Spinal cord (tissue), 10 donors: ENCODE measurements around the gene SMOC1. TPM values are rescaled to one million over a fixed set of nuclear protein-coding genes. Genes with fewer than 3 reads are reported as not detected.
A peak's percentile ranks its signal among the peaks of the same experiment; 100 is the strongest.

Source experiments
- DNase-seq, 6 donors: peaks; one replicate each; pipeline versions ENCODE4 v3.0.0 to v3.0.0-alpha.2; 2013 to 2015; ENCODE audit warnings: low spot score in 6 of 6, low read depth in 4 of 6
- H3K27ac ChIP-seq: one replicate; pipeline ENCODE4 v1.5.1; 2013; ENCODE audit warnings: low read depth, low read length, control low read depth
- H3K27me3 ChIP-seq: one replicate; pipeline ENCODE4 v1.6.1; 2013; ENCODE audit warnings: low read length; ENCODE audit not compliant: control insufficient read depth, insufficient read depth
- H3K36me3 ChIP-seq: one replicate; pipeline ENCODE4 v1.6.1; 2013; ENCODE audit warnings: low read length; ENCODE audit not compliant: control insufficient read depth, insufficient read depth
- H3K4me1 ChIP-seq: one replicate; pipeline ENCODE4 v1.6.1; 2013; ENCODE audit warnings: low read length; ENCODE audit not compliant: control insufficient read depth, insufficient read depth
- H3K4me3 ChIP-seq: one replicate; pipeline ENCODE4 v1.5.1; 2013; ENCODE audit warnings: low read depth, low read length, control low read depth
- H3K9me3 ChIP-seq: one replicate; pipeline ENCODE4 v1.6.1; 2013; ENCODE audit warnings: low read length; ENCODE audit not compliant: control insufficient read depth, insufficient read depth
- WGBS: methylation state at CpG from one replicate; pipeline ENCODE4 v1.1.5; 2013; ENCODE audit warnings: missing lambda C conversion rate; ENCODE audit not compliant: insufficient coverage; 5-methylcytosine and 5-hydroxymethylcytosine counted together
- polyA plus RNA-seq, 2 donors: library from polyadenylated mRNA; unstranded; fragments of 120-200 nt; gene quantifications; one replicate each; pipeline ENCODE4 v1.2.1, GENCODE V29; 2013; ENCODE audit not compliant: insufficient read length in 2 of 2
- total RNA-seq, 2 donors: library from RNA; depleted of rRNA in 1 of 2; stranded (reverse); fragments of 120-200 nt in 1 of 2; fragments of >200 nt in 1 of 2; gene quantifications; one replicate each; pipeline versions ENCODE4 v1.2.3 to v1.2.4, GENCODE V29; 2013 to 2014
- donor health status: healthy.

SMOC1 gene
- total and polyA plus RNA-seq, 4 donors: 52.2 to 189 (median 111) TPM

DNA sequence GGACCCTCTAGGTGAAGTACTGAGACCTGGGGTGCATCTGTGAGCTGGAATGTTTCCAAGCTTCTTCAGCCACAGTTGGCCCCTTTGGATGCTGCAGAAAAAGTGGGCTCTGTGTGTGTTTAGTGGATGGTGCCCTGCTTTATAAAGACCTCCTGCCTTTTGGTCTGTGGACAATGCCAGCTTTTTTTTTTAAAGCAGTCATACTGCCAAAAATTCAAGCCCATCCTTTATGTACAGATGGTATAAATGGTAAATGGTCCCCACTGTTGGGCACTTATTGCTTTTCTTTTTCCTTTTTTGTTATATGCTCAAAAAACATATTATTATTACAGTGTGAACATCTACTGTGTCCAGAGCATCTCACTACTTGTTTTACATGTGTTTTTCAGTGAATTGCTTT, 81.1 kb downstream of the SMOC1 start:
- peak in 2 of 6 donors; percentile 62 to 77 for DNase-seq
- H3K4me3 ChIP-seq: no peak overlapping the region
- peaks cover 15% of the 10 kb centered on the region for H3K4me1 ChIP-seq
- H3K27ac ChIP-seq: no peak overlapping the region
- H3K36me3 ChIP-seq: no peaks in the 10 kb centered on the region
- no peaks in the 10 kb centered on the region for H3K27me3 ChIP-seq
- no peaks in the 10 kb centered on the region for H3K9me3 ChIP-seq

- Histone ChIP-seq H3K27ac (peak overlapping the region; percentile 61), H3K9me3 (no peaks in the 10 kb centered on the region), H3K4me1 (peaks cover 9% of the 10 kb centered on the region), H3K27me3 (no peaks in the 10 kb centered on the region), H3K4me3 (no peak overlapping the region), H3K36me3 (no peaks in the 10 kb centered on the region)
- 25% methylated on average over 2 of the region's 4 CpGs for WGBS
- DNase-seq: peak in 2 of 6 donors; percentile 72 to 78
Observed at GRCh38 chr14:69963966-69964365, 84.8 kb downstream of the SMOC1 start.

- no peaks in the 10 kb centered on the region for H3K27me3 ChIP-seq
- H3K9me3 ChIP-seq: no peaks in the 10 kb centered on the region
- no peak for DNase-seq
- peaks cover 9% of the 10 kb centered on the region for H3K4me1 ChIP-seq
- 100% methylated on average over 3 of the region's 4 CpGs for WGBS
- H3K4me3 ChIP-seq: no peak overlapping the region
- H3K36me3 ChIP-seq: no peaks in the 10 kb centered on the region
- no peak overlapping the region for H3K27ac ChIP-seq
Observed at GRCh38 chr14:69964841-69965240, 85.6 kb downstream of the SMOC1 start.

GRCh38 chr14:69968132-69968531, 88.9 kb downstream of the SMOC1 start:
- H3K36me3 ChIP-seq: no peaks in the 10 kb centered on the region
- H3K27ac ChIP-seq: no peak overlapping the region
- no peaks in the 10 kb centered on the region for H3K27me3 ChIP-seq
- no CpG with 5 or more reads among the region's 2 CpGs for WGBS
- peaks cover 18% of the 10 kb centered on the region for H3K4me1 ChIP-seq
- DNase-seq: no peak
- H3K9me3 ChIP-seq: no peaks in the 10 kb centered on the region
- no peak overlapping the region for H3K4me3 ChIP-seq

- Histone ChIP-seq H3K27ac (no peak overlapping the region), H3K4me1 (peaks cover 18% of the 10 kb centered on the region), H3K4me3 (no peak overlapping the region), H3K9me3 (no peaks in the 10 kb centered on the region), H3K27me3 (no peaks in the 10 kb centered on the region), H3K36me3 (no peaks in the 10 kb centered on the region)
- no CpG with 5 or more reads among the region's 1 CpG for whole genome bisulfite sequencing
- peak in 1 of 6 donors; percentile 64 for DNase-seq
Observed at GRCh38 chr14:69968681-69969080, 89.5 kb downstream of the SMOC1 start.

DNA sequence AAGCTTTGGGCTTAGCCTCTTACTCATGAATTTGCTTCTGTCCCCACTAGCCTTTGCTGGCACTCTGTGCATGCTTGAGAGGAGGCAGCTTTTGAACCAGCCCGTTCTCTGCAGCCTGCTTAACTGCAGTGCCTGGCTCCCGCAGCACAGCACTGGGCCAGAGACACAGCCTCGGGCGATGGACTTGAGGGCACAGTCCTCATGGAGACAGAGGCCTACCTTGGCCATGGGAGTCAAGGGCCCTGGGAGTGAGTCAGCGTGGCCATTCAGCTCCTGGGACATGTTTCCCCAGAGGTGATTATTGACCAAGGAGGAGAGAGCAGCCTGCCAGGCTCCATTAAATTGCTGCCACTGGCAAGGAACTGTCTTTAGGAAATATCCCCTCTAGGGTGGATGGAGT, 93.5 kb downstream of the SMOC1 start:
- Histone ChIP-seq H3K36me3 (no peaks in the 10 kb centered on the region), H3K9me3 (no peaks in the 10 kb centered on the region), H3K27me3 (no peaks in the 10 kb centered on the region), H3K27ac (peak overlapping the region; percentile 72), H3K4me1 (peaks cover 16% of the 10 kb centered on the region), H3K4me3 (no peak overlapping the region)
- WGBS: 89% methylated on average over 5 of the region's 5 CpGs
- no peak for DNase-seq

DNA sequence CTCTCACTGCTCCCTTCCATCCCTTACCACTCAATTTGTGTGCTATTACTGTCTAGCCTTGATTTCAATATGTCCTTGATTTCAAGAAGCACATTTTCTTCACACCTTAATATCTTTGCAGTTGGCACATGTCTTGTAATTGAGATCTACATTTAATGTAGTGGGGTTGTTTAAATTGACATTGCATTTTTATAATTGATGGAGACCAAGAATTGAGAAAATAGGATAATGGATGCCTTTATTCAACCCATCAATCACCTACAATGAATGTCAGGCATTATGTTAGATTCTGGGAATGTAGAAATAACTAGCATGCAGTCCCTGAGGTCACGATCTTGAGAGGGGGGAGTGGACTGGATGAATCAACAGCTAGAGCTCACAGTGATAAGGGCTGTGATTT, 94.6 kb downstream of the SMOC1 start:
- no peak overlapping the region for H3K4me3 ChIP-seq
- no peak overlapping the region for H3K27ac ChIP-seq
- H3K9me3 ChIP-seq: no peaks in the 10 kb centered on the region
- peaks cover 17% of the 10 kb centered on the region for H3K4me1 ChIP-seq
- H3K27me3 ChIP-seq: no peaks in the 10 kb centered on the region
- 77% methylated on average over 1 of the region's 1 CpG for WGBS
- no peak for DNase-seq
- H3K36me3 ChIP-seq: peaks cover 3% of the 10 kb centered on the region

DNA sequence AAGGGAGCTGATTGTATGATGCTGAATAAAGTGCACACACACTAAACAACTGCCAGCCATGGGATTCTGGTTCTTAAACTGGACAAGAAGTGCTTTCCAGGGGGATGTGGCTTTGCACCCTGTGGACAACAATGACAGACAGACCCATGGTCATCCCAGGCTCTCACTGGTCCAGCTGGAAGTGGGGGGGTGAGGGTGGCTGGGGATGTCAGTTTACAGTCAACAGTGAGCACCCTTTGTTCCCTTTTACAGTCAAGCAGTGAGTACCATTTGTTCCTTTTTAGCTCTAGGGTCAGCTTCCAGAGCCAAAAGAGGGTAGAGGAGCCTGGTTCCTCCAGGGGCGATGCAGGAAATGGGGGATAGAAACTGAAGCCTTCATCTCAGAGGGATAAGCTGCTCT, 100.7 kb downstream of the SMOC1 start:
- H3K36me3 ChIP-seq: peaks cover 7% of the 10 kb centered on the region
- 86% methylated on average over 1 of the region's 1 CpG for WGBS
- no peak overlapping the region for H3K4me3 ChIP-seq
- H3K27ac ChIP-seq: peak overlapping the region; percentile 44
- H3K4me1 ChIP-seq: peaks cover 40% of the 10 kb centered on the region
- H3K9me3 ChIP-seq: no peaks in the 10 kb centered on the region
- no peaks in the 10 kb centered on the region for H3K27me3 ChIP-seq
- DNase-seq: peak in 1 of 6 donors; percentile 26

GRCh38 chr14:69980457-69981425, 101.5 kb downstream of the SMOC1 start:
- Histone ChIP-seq H3K27ac (peak overlapping the region; percentile 44), H3K4me1 (peaks cover 40% of the 10 kb centered on the region), H3K36me3 (peaks cover 7% of the 10 kb centered on the region), H3K9me3 (no peaks in the 10 kb centered on the region), H3K4me3 (no peak overlapping the region), H3K27me3 (no peaks in the 10 kb centered on the region)
- 49% methylated on average over 12 of the region's 15 CpGs for WGBS
- peak in 2 of 6 donors; percentile 61 to 80 for DNase-seq
